ENCODE results near the gene TRAP1. TPM values are rescaled to one million over a fixed set of nuclear protein-coding genes. Genes with fewer than 3 reads are reported as not detected.

TRAP1 gene
- total RNA-seq, 4 donors from 2014 or later = 75.7 to 147 (median 116) TPM

GRCh38 chr16:3638916-3639644 lies 78.2 kb downstream of the TRAP1 start:
- 96% methylated on average over 13 of the region's 13 CpGs for WGBS
- H3K4me1 ChIP-seq = peaks cover 9% of the 10 kb centered on the region
- TF ChIP-seq POLR2A (IDR thresholded peaks at IDR 0.05) (no peak), CTCF (IDR thresholded peaks at IDR 0.05) (no peak), POLR2AphosphoS5 (IDR thresholded peaks at IDR 0.05) (no peak), EP300 (IDR thresholded peaks at IDR 0.05) (no peak)
- no peak overlapping the region for H3K27ac ChIP-seq
- DNase-seq (ENCODE audit: low spot score in 2 of 2) = peak in 1 of 2 donors; percentile 29
- H3K9me3 ChIP-seq = no peaks in the 10 kb centered on the region
- no peak overlapping the region for H3K4me3 ChIP-seq
- H3K27me3 ChIP-seq = no peaks in the 10 kb centered on the region
- H3K36me3 ChIP-seq = peaks cover 9% of the 10 kb centered on the region

DNA sequence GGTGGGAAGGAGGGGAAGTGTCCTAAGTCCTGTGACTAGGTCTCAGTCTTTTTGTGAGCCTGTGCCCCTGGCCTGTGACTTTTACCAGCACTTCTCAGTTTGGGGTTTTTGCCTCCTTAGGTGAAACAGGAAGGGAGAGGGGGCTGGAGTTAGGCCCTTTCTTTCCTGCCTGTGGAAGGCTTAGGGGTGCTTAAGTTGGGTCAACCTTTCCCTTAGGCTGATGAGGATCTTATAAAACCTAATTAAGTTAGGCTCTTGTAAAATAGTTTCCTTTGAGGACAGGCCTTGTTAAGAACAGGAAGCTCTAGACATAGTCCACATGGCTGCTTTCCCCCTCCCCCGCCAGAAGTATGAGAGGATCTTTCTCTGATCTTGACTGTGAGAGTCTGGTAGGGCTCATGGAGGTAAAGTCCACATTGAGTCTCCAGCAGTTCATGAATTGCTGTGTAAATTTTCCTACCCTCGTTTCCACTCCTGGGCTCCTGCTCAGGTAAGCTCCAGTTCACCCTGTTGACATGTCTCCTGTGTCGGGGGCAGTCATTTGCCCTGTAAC lies 79.9 kb downstream of the TRAP1 start:
- H3K27ac ChIP-seq = no peak overlapping the region
- H3K27me3 ChIP-seq = no peaks in the 10 kb centered on the region
- no peaks in the 10 kb centered on the region for H3K9me3 ChIP-seq
- DNase-seq (ENCODE audit: low spot score in 2 of 2) = peak in 1 of 2 donors; percentile 20
- no peak overlapping the region for H3K4me3 ChIP-seq
- TF ChIP-seq EP300 (IDR thresholded peaks at IDR 0.05) (no peak), CTCF (IDR thresholded peaks at IDR 0.05) (no peak)
- peaks cover 9% of the 10 kb centered on the region for H3K36me3 ChIP-seq
- WGBS = 87% methylated on average over 3 of the region's 3 CpGs
- peaks cover 1% of the 10 kb centered on the region for H3K4me1 ChIP-seq

GRCh38 chr16:3625911-3626732 lies 91.2 kb downstream of the TRAP1 start:
- Histone ChIP-seq H3K27me3 (no peaks in the 10 kb centered on the region), H3K4me3 (no peak overlapping the region), H3K27ac (no peak overlapping the region), H3K36me3 (no peaks in the 10 kb centered on the region), H3K9me3 (no peaks in the 10 kb centered on the region), H3K4me1 (no peaks in the 10 kb centered on the region)
- 94% methylated on average over 4 of the region's 4 CpGs for WGBS
- peak in 1 of 2 donors; percentile 13 for DNase-seq (ENCODE audit: low spot score in 2 of 2)
- no peak for TF ChIP-seq EP300 (IDR thresholded peaks at IDR 0.05)
- no peak for TF ChIP-seq CTCF (IDR thresholded peaks at IDR 0.05)
- TF ChIP-seq POLR2AphosphoS5 (IDR thresholded peaks at IDR 0.05) = no peak

DNA sequence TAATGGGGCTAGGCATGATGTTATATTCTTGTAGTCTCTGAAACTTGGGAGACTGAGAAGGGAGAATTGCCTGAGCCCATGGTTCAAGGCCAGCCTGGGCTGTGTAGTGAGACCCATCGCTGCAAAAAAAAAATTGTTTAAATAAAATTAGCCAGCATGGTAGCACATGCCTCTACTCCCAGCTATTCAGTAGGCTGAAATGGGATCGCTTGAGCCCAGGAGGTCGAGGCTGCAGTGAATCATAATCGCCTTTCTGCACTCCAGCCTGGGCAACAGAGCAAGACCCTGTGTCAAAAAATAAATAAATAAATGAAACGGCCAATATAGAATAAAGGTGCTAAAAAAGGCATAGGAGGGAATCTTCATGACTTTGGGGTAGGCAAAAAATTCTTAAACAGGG lies 92.0 kb downstream of the TRAP1 start:
- Histone ChIP-seq H3K27ac (no peak overlapping the region), H3K4me3 (no peak overlapping the region), H3K27me3 (no peaks in the 10 kb centered on the region), H3K4me1 (no peaks in the 10 kb centered on the region), H3K36me3 (no peaks in the 10 kb centered on the region), H3K9me3 (no peaks in the 10 kb centered on the region)
- peak in 1 of 2 donors; percentile 15 for DNase-seq (ENCODE audit: low spot score in 2 of 2)
- 92% methylated on average over 5 of the region's 5 CpGs for WGBS
- TF ChIP-seq EP300 (IDR thresholded peaks at IDR 0.05) (no peak), CTCF (IDR thresholded peaks at IDR 0.05) (no peak), POLR2A (IDR thresholded peaks at IDR 0.05) (no peak), POLR2AphosphoS5 (IDR thresholded peaks at IDR 0.05) (no peak)

GRCh38 chr16:3623642-3624041 lies 93.7 kb downstream of the TRAP1 start:
- H3K36me3 ChIP-seq = no peaks in the 10 kb centered on the region
- H3K4me3 ChIP-seq = no peak overlapping the region
- peak in 1 of 2 donors; percentile 21 for DNase-seq (ENCODE audit: low spot score in 2 of 2)
- TF ChIP-seq EP300 (IDR thresholded peaks at IDR 0.05) = no peak
- no peak for TF ChIP-seq CTCF (IDR thresholded peaks at IDR 0.05)
- no peak for TF ChIP-seq POLR2A (IDR thresholded peaks at IDR 0.05)
- no peak for TF ChIP-seq POLR2AphosphoS5 (IDR thresholded peaks at IDR 0.05)
- no peaks in the 10 kb centered on the region for H3K4me1 ChIP-seq
- no peaks in the 10 kb centered on the region for H3K27me3 ChIP-seq
- no peaks in the 10 kb centered on the region for H3K9me3 ChIP-seq
- no peak overlapping the region for H3K27ac ChIP-seq
- 86% methylated on average over 3 of the region's 3 CpGs for WGBS

All from suprapubic skin (tissue), 4 donors.